NCI-H226 (cell line): Measurements from ENCODE around the gene PEX19.

ENCODE experiments used
- DNase-seq: peaks from one replicate; pipeline ENCODE4 v3.0.0-alpha.2; 2015

The PEX19 gene

DNA sequence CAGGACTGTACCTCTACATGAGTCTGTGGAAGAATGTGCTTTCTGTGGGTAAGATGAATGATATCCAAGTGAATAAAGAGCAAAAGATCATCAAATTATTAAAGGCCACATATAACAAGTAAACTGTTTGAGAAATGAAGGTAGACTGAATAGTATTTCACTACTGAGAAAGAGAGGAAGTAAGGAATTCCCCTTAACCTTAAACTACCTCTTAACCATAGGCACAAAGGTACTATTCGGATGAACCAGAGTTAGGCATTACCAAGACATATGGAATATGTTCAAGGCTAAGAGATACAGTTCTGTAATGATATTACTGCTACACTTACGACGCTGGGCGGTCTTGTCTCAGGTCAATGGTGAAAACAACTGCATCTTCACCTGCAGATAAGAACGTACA lies 48.1 kb downstream of the PEX19 start:
- DNase-seq = no peak

DNA sequence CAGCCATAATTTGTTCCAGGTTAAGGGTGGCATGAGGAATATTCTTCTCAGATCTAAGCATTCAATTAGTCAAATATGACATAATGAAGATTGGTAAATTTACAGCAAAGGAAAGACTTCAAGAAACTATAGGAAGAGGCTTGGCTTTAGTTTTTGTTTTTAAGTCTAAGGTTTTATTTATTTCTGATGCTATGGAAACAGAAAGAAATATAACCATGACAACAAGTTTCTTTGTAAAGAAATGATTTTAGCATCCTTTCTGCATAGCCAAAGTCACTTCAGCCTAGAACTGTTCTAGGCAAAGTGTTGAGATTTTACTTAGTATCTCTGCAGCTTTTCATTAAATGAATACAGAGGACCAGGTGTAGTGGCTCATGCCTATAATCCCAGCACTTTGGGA lies 52.0 kb downstream of the PEX19 start:
- DNase-seq = no peak

DNA sequence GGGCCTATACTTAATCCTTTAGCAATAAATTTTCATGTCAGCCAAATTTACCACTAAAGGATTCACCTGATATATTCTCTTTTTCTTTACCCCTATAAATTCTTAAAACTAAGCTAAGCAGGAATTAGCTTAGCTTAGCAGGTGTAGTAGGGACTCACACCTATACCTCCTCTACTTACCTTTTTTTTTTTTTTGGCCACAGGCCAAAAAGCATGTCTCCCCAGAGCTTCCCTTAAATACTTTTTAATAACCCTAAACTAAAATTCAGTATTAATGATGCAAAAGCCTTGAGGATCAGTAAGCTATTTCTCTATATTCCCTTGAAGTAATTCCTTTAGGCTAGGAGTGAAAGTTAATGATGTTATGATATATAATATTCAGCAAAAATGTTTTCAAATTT lies 56.5 kb downstream of the PEX19 start:
- no peak for DNase-seq

DNA sequence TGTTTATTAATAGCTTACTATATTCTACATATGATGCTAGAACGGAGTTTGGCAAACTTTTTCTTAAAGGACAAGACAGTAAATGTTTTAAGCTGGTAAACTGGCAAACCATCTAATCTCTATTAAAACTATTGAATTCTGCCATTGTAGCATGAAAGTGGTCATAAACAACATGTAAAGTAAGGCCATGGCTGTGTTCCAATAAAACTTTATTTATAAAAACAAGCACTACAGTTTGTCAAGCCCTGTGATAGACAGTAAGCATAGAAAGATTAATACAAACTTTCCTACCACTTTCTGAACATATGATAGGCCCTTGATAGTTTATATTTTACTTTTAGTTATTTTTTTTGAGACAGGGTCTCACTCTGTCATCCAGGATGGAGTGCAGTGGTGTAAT lies 57.4 kb downstream of the PEX19 start:
- no peak for DNase-seq

DNA sequence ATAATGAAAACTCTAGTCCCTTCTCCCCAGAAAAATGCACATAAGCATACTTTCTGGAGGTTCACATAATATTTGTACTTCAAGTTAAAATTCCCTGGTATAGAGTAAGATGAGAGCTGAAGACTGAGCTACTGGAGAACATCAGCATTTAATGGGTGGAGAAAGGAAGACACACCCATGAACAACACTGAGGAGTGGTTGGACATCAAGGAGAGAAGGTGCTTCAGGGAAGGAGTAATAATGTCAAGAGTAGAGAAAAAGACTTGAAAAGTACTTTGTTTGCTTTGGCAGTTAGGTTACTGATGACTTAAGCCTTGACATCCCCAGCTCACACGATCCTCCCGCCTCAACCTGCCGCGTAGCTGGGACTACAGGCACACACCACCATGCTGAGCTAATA lies 57.9 kb downstream of the PEX19 start:
- DNase-seq = no peak
